H1 (cell line): ENCODE data around the gene UBA6. TPM values are rescaled to one million over a fixed set of nuclear protein-coding genes. Genes with fewer than 3 reads are reported as not detected.

ENCODE experiments used
- CTCF ChIA-PET: fragments of 300-600 bp; sonication (Branson Sonifier 250); formaldehyde crosslinking; loops from one replicate; lab custom pipeline; 2021; ENCODE audit not compliant: partially characterized antibody; lab: Charles Lee
- POLR2A ChIA-PET: fragments of 300-600 bp; sonication (Branson Sonifier 250); formaldehyde crosslinking; loops from one replicate; lab custom pipeline; 2021; ENCODE audit warnings: inconsistent platforms; ENCODE audit not compliant: partially characterized antibody; lab: Charles Lee
- DNase-seq, 2 experiments: peaks; one replicate each; pipeline versions ENCODE4 v3.0.0 to v3.0.0-alpha.2; 2010 to 2022; ENCODE audit warnings: low spot score in 2 of 2, low read depth in 1 of 2, mixed read lengths in 1 of 2
- FAIRE-seq: peaks from 2 replicates; lab custom pipeline; 2011; peaks lifted over from hg19 to GRCh38; lab: Jason Lieb, UNC
- H2AFZ ChIP-seq: 2 replicates; pipeline ENCODE4 v1.8.1; 2012; ENCODE audit warnings: low read length, inconsistent platforms
- H2AK5ac ChIP-seq: 2 replicates; pipeline ENCODE4 v1.6.1; 2013; ENCODE audit warnings: low read depth, low read length
- H2BK120ac ChIP-seq: replicated peaks from 2 replicates; pipeline ENCODE3; 2013; ENCODE audit warnings: low read depth, low read length, inconsistent platforms
- H2BK12ac ChIP-seq: 2 replicates; pipeline ENCODE4 v1.6.1; 2013; ENCODE audit warnings: low read depth, low read length
- H2BK15ac ChIP-seq: 2 replicates; pipeline ENCODE4 v1.6.1; 2013; ENCODE audit warnings: low read length
- H2BK20ac ChIP-seq: 2 replicates; pipeline ENCODE4 v1.6.1; 2013; ENCODE audit warnings: low read length
- H2BK5ac ChIP-seq: 2 replicates; pipeline ENCODE4 v1.6.1; 2013; ENCODE audit warnings: low read depth, low read length
- H3K14ac ChIP-seq: 2 replicates; pipeline ENCODE4 v1.6.1; 2013; ENCODE audit warnings: inconsistent platforms; ENCODE audit not compliant: insufficient read length
- H3K18ac ChIP-seq: 2 replicates; pipeline ENCODE4 v1.6.1; 2013; ENCODE audit warnings: low read length; ENCODE audit errors: extremely low read depth
- H3K23ac ChIP-seq: 2 replicates; pipeline ENCODE4 v1.6.1; 2013; ENCODE audit warnings: inconsistent platforms; ENCODE audit not compliant: insufficient read length
- H3K23me2 ChIP-seq: 2 replicates; pipeline ENCODE4 v1.6.1; 2013; ENCODE audit warnings: low read depth, low read length
- H3K27ac ChIP-seq: 2 replicates; pipeline ENCODE4 v1.6.1; 2011; ENCODE audit warnings: low read depth, low read length, inconsistent platforms
- H3K27me3 ChIP-seq, 4 experiments: replicated peaks in 1 of 4; 1 replicate in 1 of 4; 2 replicates in 3 of 4; pipeline versions ENCODE4 v1.6.1 to v1.8.1; 2011 to 2013; ENCODE audit warnings: low read length in 3 of 4, mild to moderate bottlenecking in 3 of 4, inconsistent platforms in 2 of 4, mixed read lengths in 2 of 4, moderate library complexity in 1 of 4; ENCODE audit not compliant: control insufficient read depth in 3 of 4, insufficient read depth in 3 of 4; ENCODE audit errors: extremely low read depth in 1 of 4
- H3K36me3 ChIP-seq, 4 experiments: 2 replicates each; pipeline versions ENCODE4 v1.6.1 to v1.8.1; 2011 to 2013; ENCODE audit warnings: mild to moderate bottlenecking in 4 of 4, low read length in 3 of 4, moderate library complexity in 2 of 4, control low read depth in 1 of 4, inconsistent platforms in 1 of 4; ENCODE audit not compliant: insufficient read depth in 4 of 4, control insufficient read depth in 2 of 4
- H3K4ac ChIP-seq: replicated peaks from 2 replicates; pipeline ENCODE3; 2013; ENCODE audit warnings: low read length, low read depth, mixed read lengths, inconsistent platforms; ENCODE audit not compliant: insufficient read length
- H3K4me1 ChIP-seq, 4 experiments: replicated peaks in 1 of 4; 1 replicate in 1 of 4; 2 replicates in 3 of 4; pipeline versions ENCODE4 v1.6.1 to v1.8.1; 2011 to 2013; ENCODE audit warnings: low read length in 3 of 4, inconsistent platforms in 2 of 4, mixed read lengths in 1 of 4; ENCODE audit not compliant: insufficient read depth in 4 of 4, control insufficient read depth in 3 of 4
- H3K4me2 ChIP-seq, 2 experiments: 2 replicates each; pipeline versions ENCODE4 v1.6.1 to v1.8.1; 2011 to 2013; ENCODE audit warnings: low read depth in 2 of 2, low read length in 2 of 2, control low read depth in 1 of 2, inconsistent platforms in 1 of 2, mild to moderate bottlenecking in 1 of 2; ENCODE audit not compliant: insufficient read depth in 1 of 2
- H3K4me3 ChIP-seq, 4 experiments: fragments of 200-600, 300-600 bp in 1 of 4; sonication (generic), shearing (Covaris generic), sonication (Bioruptor Twin) in 1 of 4; 2 replicates each; pipeline versions ENCODE4 v1.5.1 to v1.8.1; 2011 to 2016; ENCODE audit warnings: low read length in 4 of 4, low read depth in 3 of 4, control low read depth in 2 of 4, inconsistent platforms in 2 of 4, mild to moderate bottlenecking in 2 of 4, mixed read lengths in 1 of 4, moderate library complexity in 1 of 4; ENCODE audit not compliant: insufficient read depth in 2 of 4; ENCODE audit errors: extremely low read depth in 1 of 4
- H3K56ac ChIP-seq: replicated peaks from 2 replicates; pipeline ENCODE3; 2013; ENCODE audit warnings: low read depth, mild to moderate bottlenecking, mixed read lengths, low read length, inconsistent platforms; ENCODE audit not compliant: insufficient read length
- H3K79me1 ChIP-seq: 2 replicates; pipeline ENCODE4 v1.6.1; 2013; ENCODE audit warnings: low read depth, low read length, control low read depth
- H3K79me2 ChIP-seq, 2 experiments: 2 replicates each; pipeline versions ENCODE4 v1.6.1 to v1.8.1; 2012 to 2013; ENCODE audit warnings: low read length in 2 of 2, mild to moderate bottlenecking in 2 of 2, inconsistent platforms in 1 of 2; ENCODE audit not compliant: insufficient read depth in 2 of 2, control insufficient read depth in 1 of 2
- H3K9ac ChIP-seq, 4 experiments: replicated peaks in 1 of 4; 1 replicate in 1 of 4; 2 replicates in 3 of 4; pipeline versions ENCODE4 v1.6.1 to v1.8.1; 2011 to 2013; ENCODE audit warnings: low read depth in 3 of 4, low read length in 3 of 4, control low read depth in 2 of 4, mild to moderate bottlenecking in 2 of 4, moderate library complexity in 2 of 4, inconsistent platforms in 1 of 4; ENCODE audit errors: extremely low read depth in 1 of 4
- H3K9me3 ChIP-seq, 2 experiments: 2 replicates each; pipeline versions ENCODE4 v1.6.1 to v1.8.1; 2012 to 2013; ENCODE audit warnings: mild to moderate bottlenecking in 2 of 2, moderate library complexity in 2 of 2, control low read depth in 1 of 2, inconsistent platforms in 1 of 2, low read depth in 1 of 2, low read length in 1 of 2, mixed read lengths in 1 of 2; ENCODE audit not compliant: insufficient read depth in 2 of 2
- H4K20me1 ChIP-seq, 2 experiments: replicated peaks in 1 of 2; 2 replicates each; pipeline versions ENCODE3 to v1.8.1; 2011 to 2013; ENCODE audit warnings: inconsistent platforms in 2 of 2, low read length in 2 of 2, mild to moderate bottlenecking in 1 of 2; ENCODE audit not compliant: insufficient read depth in 2 of 2, control insufficient read depth in 1 of 2
- H4K5ac ChIP-seq: 2 replicates; pipeline ENCODE4 v1.6.1; 2013; ENCODE audit warnings: low read length, low read depth, mixed read lengths, inconsistent platforms; ENCODE audit not compliant: insufficient read length
- H4K8ac ChIP-seq: 2 replicates; pipeline ENCODE4 v1.8.0; 2013; ENCODE audit warnings: mild to moderate bottlenecking, moderate library complexity, low read length, inconsistent platforms; ENCODE audit not compliant: insufficient read depth; ENCODE audit errors: extremely low read depth
- H4K91ac ChIP-seq: replicated peaks from 2 replicates; pipeline ENCODE3; 2013; ENCODE audit warnings: low read length, mixed read lengths, inconsistent platforms; ENCODE audit not compliant: insufficient read length
- CEBPB ChIP-seq: IDR thresholded peaks from 2 replicates; pipeline ENCODE4 v1.6.1; 2012; ENCODE audit warnings: low read depth, low read length
- SP2 ChIP-seq: IDR thresholded peaks from 2 replicates; pipeline ENCODE4 v1.6.1; 2012; ENCODE audit warnings: mild to moderate bottlenecking, low read length, inconsistent platforms
- WGBS, 2 experiments: shearing (Covaris generic) in 1 of 2; methylation state at CpG; one replicate each; pipeline versions ENCODE4 v1.1.6 to v1.1.7; 2013 to 2015; ENCODE audit warnings: low lambda C conversion rate in 2 of 2, mixed read lengths in 2 of 2, inconsistent platforms in 1 of 2, low coverage in 1 of 2, missing lambda C conversion rate in 1 of 2; ENCODE audit not compliant: insufficient replicate concordance in 2 of 2, insufficient coverage in 1 of 2, insufficient read length in 1 of 2; ENCODE audit errors: extremely low coverage in 1 of 2, missing lambda C conversion rate in 1 of 2; 5-methylcytosine and 5-hydroxymethylcytosine counted together
- polyA plus RNA-seq, 7 experiments: library from polyadenylated mRNA; depleted of rRNA in 3 of 7; stranded (reverse) in 5 of 7; unstranded in 2 of 7; fragments of >200 nt in 5 of 7; fragments of 200-250 nt in 2 of 7; gene quantifications; 1 replicate in 5 of 7; 2 replicates in 1 of 7; 4 replicates in 1 of 7; pipeline versions ENCODE4 v1.2.1 to v1.2.3, GENCODE V29; 2011 to 2013; ENCODE audit warnings: missing spikeins in 2 of 7, mixed read lengths in 2 of 7
- total RNA-seq: library from RNA; stranded (reverse); fragmentation: NEBNext Ultra II Directional; extraction: Animal tissue kit (Norgen Biotek cat#: 25700); gene quantifications from 2 replicates; pipeline ENCODE4 v1.2.1, GENCODE V29; 2021

The UBA6 gene
- total and polyA plus RNA-seq, 2 of the 8 experiments (the other 6 are each of a cell fraction or from before 2014, with no cell fraction given): 17.4 to 74.3 TPM

GRCh38 chr4:67697860-67698687 is 2.9 kb downstream of the UBA6 start:
- H3K27ac ChIP-seq: no peak overlapping the region
- POLR2A ChIA-PET: no interaction called here
- TF ChIP-seq SP2 (no peak), CEBPB (0 out of 2 replicates have a peak, but pooled peaks have one; percentile 15)
- H2BK120ac ChIP-seq: no peak overlapping the region
- H4K91ac ChIP-seq: no peak overlapping the region
- H2AFZ ChIP-seq: no peak overlapping the region
- no peak overlapping the region for H2BK5ac ChIP-seq
- no peaks in the 10 kb centered on the region; a peak in 2 of 7 replicates for H3K4me1 ChIP-seq
- H3K27me3 ChIP-seq: no peaks in the 10 kb centered on the region
- H4K8ac ChIP-seq: no peak overlapping the region
- CTCF ChIA-PET: interaction anchor here (0.8 kb wide), 1 partner anchor 51 kb away, joined by 3 read pairs; no protein-coding TSS in a partner anchor
- H3K9me3 ChIP-seq: no peaks in the 10 kb centered on the region
- H3K18ac ChIP-seq: no peak overlapping the region
- peaks cover 1% of the 10 kb centered on the region; the same call in 1 of the 2 replicates for H3K23me2 ChIP-seq
- no peak for FAIRE-seq
- H3K56ac ChIP-seq: no peak overlapping the region
- H3K4me2 ChIP-seq: no peak overlapping the region
- no peak overlapping the region for H2BK12ac ChIP-seq
- H3K23ac ChIP-seq: no peak overlapping the region
- no peak for DNase-seq
- H4K20me1 ChIP-seq: peaks cover 1 to 2% of the 10 kb centered on the region in 2 experiments
- no peak overlapping the region for H3K4ac ChIP-seq
- H3K14ac ChIP-seq: no peak overlapping the region
- no peak overlapping the region for H2BK15ac ChIP-seq
- peaks cover 4% of the 10 kb centered on the region; the same call in 1 of the 2 replicates for H3K79me1 ChIP-seq
- peak overlapping the region in 1 of 4 experiments; percentile 34; a peak in 1 of 7 replicates for H3K9ac ChIP-seq
- WGBS, 2 experiments: 89% methylated on average over 7 of the region's 7 CpGs; no CpG with 5 or more reads in 1 of the 2 experiments
- H3K36me3 ChIP-seq: peaks cover 0 to 2% (median 0%) of the 10 kb centered on the region in 4 experiments; a peak in 2 of 8 replicates
- no peak overlapping the region for H2BK20ac ChIP-seq
- no peak overlapping the region for H2AK5ac ChIP-seq
- H3K4me3 ChIP-seq: no peak overlapping the region
- H3K79me2 ChIP-seq: peaks cover 8 to 47% of the 10 kb centered on the region in 2 experiments
- H4K5ac ChIP-seq: no peak overlapping the region
